Measurements from ENCODE around the gene PCIF1.
"Not testable (repeated sequence)": the region's sequence is repeated elsewhere in the genome, so short reads cannot be mapped to it uniquely, and the experiment has no call there.

Gene PCIF1

DNA sequence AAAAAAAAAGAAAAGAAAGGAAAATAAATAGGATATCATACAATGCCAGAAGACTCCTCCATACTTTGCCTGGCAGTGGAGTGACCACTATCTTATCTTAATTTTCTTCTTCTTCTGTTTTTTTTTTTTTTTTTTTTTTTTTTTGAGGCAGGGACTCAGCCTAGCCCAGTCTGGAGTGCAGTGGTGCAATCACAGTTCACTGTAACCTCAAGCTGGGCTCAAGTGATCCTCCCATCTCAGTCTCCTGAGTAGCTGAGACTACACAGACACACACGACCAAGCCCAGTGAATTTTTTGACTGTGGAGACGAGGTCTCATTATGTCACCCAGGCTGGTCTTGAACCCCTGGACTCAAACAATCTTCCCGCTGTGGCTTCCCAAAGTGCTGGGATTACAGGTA is 57.1 kb downstream of the PCIF1 start:
- FAIRE-seq (no peak), DNase-seq (ENCODE audit: low spot score) (no peak)

DNA sequence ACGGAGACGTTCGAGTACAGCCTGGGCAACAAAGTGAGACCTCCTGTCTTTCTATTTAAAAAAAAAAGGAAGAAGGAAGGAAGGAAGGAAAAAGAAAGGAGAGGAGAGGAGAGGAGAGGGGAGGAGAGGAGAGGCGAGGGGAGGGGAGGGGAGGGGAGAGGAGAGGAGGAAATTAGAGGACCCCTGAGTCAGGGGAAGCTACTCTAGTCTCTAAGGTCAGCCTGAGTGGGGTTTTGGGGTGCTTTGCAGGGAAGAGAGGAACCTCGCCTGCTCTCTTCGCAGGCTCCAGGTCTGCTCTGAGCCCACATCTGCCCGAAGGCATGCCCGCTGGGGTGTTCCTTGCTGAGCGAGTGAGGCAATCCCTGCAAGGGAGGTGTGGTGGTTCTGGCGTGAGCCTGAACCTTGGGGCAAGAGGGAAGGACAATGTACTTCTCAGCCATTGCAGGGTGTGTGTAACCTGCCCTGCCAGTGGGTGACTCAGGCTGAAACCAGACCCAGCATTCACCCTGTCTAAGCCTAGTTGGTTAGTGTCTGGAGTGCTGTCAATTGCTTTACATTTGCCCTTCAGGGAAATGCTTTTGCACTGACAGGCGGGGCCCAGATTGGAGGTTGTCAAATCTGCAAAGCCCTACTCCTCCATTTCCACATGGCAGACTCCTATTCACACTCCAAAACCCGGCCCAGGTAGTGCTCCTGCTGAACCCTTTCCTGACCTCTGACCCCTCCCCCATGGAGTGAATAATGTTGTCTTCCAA is 58.9 kb downstream of the PCIF1 start:
- FAIRE-seq = no peak

DNA sequence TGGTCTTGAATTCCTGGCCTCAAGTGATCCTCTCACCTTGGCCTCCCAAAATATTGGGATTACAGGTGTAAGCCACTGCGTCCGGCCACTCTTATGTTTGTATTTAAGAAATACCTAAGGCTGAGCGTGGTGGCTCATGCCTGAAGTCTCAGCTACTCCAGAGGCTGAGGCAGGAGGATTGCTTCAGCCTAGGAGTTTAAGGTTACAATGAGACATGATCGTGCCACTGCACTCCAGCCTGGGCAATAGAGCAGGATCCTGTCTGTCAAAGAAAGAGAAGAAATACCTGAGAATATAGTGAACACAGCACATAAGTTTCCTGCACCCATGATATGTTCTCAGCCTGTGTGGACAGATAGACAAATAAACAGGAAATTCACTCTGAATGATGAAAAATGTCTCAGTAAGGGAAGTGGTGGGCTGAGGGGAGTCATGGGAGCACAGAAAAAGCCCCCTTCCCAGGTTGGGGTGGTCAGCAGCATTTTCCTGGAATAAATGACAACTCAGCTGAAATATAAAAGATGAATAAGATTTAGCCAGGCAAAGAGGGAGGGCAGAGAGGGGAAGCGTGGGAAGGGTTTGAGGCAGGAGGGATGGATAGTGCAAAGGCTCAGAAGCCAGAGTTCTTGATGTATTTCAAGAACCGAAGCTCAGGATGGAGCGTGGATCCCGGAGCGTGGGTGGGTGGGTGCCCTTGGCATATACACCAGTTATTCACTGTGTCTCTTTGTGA is 60.4 kb downstream of the PCIF1 start:
- FAIRE-seq (no peak), DNase-seq (ENCODE audit: low spot score) (no peak)

More for the DNA sequence above, 58.9 kb downstream of the PCIF1 start:
- DNase-seq (ENCODE audit: low spot score) = peak; percentile 72

DNA sequence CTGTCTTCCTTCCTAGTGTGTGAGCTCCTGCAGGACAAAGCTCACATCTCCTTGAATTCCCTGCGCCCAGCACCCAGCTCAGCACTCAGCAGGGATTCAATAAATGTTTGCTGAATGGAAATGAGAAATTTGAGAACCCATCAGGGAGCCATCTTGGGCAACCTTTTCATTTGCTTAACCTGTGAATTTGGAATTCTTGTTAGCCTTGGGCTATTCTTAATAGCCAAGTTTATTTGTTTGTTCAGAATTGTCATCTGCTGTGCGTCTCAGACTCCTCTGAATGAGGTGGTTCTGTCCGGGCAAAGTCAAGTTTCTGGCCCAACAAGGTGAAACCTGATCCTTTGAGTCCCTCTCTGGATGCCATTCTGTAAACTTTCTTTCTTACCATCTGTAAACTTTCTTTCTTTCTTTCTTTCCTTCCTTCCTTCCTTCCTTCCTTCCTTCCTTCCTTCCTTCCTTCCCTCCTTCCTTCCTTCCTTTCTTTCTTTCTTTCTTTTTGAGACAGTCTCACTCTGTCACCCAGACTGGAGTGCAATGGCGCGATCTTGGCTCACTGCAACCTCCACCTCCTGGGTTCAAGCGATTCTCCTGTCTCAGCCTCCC is 61.1 kb downstream of the PCIF1 start:
- not testable (repeated sequence) for DNase-seq (ENCODE audit: low spot score); FAIRE-seq

DNA sequence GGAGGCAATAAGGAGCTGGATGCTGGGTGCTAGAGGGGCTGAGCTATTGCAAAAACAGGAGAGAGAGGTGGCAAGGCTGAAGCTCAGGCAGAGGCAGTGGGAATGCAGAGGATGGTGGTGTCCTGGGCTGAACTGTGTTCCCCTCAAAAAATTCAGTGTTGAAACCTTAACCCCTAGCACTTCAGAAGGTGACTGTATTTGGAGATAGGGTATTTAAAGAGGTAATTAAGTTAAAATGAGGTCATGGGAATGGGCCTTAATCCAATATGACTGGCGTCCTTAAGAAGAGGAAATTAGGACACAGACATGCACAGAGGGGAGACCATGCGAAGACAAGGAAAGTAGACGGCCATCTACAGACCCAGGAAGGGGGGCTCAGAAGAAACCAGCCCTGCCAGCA is 62.7 kb downstream of the PCIF1 start:
- no peak for FAIRE-seq
- no peak for DNase-seq (ENCODE audit: low spot score)
